CD4-positive, alpha-beta T cell treated with Interferon alpha-2 for 1 hour (primary cell): ENCODE results near the gene ZNF385B.

Experiments
- DNase-seq, 2 donors: peaks; one replicate each; pipeline ENCODE4 v3.0.0-alpha.2; 2020 to 2022

ZNF385B gene

DNA sequence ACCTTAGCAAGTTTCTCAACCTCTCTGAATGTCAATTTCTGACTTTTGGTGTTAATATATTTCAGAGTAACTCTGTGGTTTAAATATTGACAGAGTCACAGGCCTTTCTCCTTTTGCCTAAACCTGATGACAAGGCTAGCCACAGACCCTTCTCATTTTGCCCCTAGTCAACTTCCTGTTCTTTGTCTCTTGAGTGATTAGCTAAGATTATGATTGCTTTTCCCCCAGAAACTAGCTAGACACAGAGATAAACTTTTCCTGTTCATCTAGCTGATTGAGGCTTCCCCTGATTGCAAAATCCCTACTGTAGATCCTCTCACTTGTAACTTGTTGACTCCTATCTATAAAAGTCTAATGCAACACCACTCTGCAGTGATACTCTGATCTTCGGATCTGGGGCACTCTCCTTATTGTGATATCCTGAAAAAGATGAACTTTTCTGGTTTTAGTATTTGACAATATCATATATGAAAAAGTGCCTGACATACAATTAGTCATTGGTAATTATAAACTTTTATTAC, 241.4 kb downstream of the ZNF385B start:
- no peak for DNase-seq

DNA sequence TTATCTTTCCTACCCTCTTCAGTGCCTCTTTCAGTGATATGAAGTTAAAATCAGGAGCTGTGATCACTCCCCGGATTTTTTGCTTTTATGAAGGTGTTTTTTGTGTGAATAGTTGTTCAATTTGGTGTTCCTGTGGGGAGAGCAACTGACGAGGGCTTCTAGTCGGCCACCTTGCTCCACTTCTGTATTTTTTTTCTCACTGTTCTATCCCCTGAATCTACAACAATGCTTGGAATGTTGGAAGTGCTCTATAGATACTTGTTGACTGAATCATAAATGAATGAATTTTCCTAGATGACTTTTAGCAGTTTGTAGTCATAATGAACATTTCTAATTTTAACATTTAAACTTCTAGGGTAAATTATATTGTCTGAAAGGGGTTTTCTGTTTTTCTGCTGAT, 247.3 kb downstream of the ZNF385B start:
- no peak for DNase-seq

DNA sequence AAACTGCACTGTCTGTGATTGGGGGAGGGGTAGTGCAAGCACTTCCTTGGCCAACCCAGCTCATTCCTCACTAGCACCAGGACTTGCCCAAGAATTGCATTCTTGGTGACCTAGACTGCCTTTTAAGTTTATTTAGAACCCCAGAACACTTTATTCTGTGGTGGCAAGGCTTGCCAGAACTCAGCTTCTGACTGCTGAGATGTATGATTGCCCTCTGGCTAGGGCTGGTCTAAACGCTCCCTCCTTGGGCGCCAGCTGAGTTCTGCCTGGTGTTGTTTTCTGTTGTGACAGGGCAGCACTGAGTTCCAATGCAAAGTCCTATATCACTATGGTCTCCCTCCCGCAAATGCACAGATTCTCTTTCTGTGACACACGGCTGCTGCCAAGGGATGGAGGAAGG, 247.7 kb downstream of the ZNF385B start:
- DNase-seq = no peak

DNA sequence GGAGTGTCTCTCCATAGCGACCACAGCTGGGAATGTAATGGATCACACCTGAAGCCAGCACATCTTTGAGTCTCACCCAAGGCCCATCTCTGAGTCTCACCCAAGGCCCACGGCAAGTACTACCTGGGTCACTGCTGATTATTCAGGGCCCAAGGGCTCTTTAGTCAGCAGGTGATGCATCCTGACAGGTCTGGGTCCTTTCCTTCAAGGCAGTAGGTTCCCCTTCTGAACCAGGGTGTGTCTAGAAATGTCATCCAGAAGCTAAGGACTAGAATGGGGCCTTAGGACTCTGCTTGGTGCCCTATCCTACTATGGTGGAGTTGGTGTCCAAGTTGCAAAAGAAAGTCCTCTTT, 248.1 kb downstream of the ZNF385B start:
- no peak for DNase-seq

DNA sequence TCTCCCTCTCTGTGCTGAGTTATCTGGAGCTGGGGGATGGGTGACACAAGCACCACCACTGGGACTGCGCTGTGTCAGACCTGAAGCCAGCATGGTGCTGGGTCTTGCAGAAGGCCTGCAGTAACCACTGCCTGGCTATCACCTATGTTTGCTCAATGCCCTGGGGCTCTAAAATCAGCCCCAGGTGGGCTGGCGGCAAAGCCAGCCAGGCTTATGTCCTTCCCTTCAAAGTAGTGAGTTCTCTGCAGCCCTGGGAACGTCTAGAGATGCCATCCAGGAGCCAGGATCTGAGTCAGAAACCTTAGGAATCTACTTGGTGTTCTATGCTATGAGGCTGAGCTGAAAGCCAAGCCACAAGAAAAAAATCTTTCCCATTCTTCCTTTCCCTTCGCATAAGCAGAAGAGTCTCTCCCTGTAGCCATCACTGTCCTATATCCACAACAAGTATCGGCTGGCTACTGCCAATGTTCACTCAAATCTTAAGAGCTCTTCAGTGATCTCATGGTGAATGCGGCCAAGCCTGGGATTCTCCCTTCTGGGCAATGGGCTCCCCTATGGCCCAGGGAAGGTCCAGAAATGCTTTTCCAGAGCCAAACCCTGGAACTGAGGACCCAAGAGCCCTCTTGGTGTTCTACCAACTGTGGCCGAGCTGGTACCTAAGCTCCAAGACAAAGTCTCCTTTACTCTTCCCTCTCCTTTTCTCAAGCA, 248.7 kb downstream of the ZNF385B start:
- no peak for DNase-seq

GRCh38 chr2:179612108-179612507, 249.3 kb downstream of the ZNF385B start:
- DNase-seq = no peak

- DNase-seq = no peak
Observed at GRCh38 chr2:179606141-179606540, 255.3 kb downstream of the ZNF385B start.

DNA sequence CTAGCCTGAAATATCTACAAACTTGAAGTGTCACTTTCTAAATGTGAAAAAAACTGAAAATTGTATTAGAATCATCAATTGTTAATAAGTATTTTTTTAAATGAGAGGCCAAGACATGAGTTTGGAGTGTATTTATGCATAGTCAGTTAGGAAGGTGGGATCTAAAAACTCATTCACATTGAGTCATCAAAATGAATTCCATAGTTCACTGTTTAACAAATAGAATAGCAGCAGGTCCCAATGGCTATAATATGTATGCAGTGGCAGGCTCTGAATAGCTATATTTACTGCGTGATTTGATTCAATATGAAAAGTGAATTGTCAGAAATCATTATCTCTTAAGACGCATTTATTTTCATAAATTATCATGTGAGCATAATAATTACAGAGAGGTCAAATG, 256.1 kb downstream of the ZNF385B start:
- no peak for DNase-seq

DNA sequence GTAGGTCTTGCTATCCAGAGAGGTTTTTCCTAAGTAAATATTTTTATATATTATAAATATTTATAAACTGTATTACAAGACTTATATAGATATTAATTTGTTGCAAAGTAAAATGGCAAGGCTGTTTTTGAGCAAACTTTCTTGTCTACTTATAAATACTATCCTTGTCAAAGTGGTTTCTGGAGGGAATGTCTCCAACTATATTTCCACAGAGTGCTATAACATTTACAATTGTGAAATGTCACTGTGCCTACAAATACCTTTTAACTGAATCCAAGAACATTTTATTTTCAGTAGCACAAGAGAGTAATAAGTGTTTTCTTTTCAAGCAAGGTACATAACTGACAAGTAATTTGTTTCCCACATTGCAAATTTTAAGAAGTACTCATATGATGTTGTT, 256.8 kb downstream of the ZNF385B start:
- DNase-seq = no peak

DNA sequence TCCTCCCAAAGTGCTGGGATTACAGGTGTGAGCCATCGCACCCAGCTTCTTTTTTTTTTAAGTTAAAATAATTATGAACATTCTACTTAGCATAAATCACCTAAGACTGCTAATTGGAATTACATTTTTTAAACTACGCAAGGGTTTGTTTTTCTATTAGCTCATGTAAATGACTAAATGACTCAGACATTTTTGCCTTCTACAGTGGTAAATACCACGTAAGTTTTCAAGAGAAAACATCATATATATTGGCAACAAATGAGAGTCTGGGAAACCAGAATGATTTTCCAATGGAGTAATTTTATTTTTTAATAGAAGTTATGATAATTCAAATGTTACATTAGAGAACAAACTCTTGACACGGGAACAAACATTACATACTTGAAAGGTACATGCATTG, 259.0 kb downstream of the ZNF385B start:
- no peak for DNase-seq

GRCh38 chr2:179596018-179596417, 265.4 kb downstream of the ZNF385B start:
- no peak for DNase-seq

DNA sequence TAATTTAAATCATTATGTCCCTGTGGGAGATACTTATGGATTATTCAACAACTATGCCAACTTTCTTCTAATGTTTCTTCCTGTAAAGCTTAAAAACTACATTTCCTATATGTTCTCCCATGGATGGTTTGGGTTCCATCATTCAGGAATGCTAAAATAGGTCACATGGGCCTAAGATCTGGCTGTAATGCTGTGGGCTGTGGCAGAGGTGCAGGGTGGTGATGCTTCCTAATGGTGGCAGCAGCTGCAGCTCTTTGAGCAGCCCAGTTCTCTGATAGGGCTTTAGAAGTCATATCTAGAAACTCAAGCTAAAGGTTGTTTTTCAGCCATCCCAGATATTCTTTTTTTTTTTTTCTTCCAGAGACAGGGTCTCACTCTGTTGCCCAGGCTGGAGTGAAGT, 266.1 kb downstream of the ZNF385B start:
- no peak for DNase-seq

DNA sequence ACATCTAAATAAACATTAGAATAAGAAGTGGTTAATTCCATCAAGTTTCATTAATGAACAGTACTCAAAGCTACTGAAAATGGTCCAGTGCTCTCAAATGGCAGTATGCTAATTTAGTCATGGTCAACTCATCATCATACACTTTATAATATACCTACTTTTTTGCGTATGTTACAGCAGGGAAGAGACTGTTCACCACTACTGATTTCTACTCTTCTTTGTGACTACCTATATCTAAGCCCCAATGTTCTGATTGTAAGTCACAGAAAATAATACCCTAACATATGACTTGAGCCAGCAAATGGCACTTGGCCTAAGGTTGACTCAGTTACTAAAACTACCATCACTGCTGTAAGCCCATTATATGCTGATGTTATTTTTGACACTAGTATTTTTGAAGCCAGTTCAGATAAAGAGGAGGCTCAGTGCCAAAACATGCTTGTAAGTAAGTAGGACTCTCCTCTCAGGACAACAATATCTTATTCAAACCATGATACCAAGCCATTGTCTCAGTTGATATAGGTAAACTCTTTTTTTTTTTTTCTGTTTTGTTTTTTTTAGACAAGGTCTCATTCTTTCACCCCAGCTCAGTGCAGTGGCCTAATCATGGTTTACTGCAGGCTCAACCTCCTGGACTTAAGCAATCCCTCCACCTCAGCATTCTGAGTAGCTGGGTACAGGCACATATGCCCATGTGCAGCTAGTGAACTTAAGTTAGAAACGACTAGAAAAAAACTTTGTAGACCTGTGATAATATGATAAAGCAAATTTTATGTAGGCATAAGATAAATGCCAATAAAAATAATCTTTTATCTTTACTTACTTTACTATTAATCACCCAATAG, 266.9 kb downstream of the ZNF385B start:
- no peak for DNase-seq

GRCh38 chr2:179593323-179593722, 268.1 kb downstream of the ZNF385B start:
- DNase-seq = no peak

DNA sequence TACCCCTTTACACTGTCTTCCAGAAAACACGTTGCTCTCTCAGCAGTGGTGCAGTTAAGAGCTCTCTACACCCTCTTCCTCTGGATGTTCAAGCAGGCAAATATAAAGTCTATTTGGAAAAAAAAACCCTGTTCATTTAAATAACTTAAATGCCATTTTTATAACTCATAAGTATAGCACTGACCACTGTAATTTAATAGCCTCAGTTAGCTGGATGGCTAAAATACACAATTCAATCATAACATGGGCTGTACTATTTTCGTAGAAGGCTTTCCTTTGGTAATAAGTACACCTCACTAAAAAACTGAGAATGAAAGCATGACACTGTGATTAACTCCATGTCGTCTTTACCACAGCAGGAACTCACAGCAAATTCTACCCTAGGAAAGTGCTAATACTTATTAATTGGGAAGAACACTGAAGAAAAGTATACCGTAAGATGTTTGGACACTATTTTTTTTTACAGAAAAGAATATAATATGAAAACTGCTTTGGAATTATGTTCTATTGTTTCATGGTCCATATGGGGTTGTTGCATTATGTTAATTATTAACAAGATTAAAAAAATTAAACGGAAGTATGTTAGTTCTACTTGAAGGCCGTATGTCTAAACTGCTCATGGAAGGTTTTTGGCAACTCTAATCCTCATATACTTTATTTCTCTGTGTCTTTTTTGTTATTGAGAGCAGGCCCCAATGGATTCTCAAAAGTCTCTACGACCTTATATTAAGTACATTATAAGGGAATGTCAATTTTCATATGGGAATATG, 269.1 kb downstream of the ZNF385B start:
- no peak for DNase-seq

DNA sequence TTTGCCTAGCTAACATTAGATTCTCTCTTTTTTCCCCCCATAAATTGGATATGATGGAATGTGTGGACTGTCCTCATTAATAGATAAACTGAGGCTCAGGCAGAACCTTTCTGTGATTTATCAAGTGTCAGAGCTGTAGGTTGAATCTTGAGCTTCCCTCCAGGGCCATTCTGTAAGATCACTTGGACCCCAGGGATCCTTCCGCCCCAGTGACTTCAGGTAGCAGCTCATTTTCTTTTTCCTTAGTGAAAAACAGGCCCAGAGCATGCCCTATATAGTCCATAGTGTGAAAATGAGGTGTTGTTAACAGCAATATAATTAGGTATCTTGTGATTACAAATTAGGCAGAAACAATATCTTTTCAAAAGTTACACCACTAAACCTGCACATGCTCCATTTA, 269.7 kb downstream of the ZNF385B start:
- DNase-seq = no peak

DNA sequence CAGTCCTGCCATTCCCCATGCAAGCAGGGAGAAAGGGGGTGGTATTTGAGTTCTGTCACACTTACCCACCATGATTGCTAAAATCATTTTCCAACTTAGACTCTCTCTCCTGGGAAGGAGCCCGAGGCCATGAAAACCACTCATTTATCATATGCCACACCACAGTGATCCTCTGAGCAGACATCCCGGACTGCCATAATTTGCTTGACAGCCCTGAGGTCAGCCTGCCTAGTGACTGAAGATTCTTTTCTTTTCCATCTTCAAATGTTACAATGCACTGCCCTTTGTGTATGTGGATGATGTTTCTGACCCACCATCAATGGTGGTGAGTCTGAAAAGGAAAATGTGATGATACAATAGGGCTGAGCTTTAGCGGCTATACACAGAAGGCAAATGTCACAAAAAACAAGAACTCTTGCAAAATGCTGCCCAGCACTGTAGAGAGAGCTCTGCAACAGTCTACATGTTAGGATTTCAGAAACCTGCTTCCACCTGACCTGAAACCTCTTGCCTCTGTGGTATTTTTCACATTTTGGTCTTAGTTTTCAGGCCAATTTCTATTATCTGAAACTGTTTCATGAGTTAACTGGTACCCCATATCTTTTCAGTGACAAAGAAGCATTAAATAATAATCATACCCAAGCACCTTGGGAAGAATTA, 272.8 kb downstream of the ZNF385B start:
- DNase-seq = no peak

DNA sequence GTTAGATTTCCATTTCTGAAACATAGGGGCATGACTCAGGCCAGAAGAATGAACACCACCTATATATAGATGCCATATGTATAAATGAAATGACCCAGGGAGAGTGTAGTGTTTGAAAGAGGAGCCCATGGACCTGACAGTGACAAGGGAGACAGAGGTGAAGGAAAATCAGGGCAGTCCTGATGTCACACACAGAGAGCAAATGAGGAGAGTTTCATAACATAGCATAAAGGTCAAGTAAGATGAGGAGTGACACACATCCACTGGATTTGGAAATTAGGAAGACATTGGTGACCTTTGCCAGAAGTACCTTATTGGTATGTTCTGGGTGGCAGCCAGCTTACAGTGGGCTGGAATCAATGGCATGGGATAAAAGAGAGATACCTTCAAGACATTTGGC, 276.7 kb downstream of the ZNF385B start:
- DNase-seq = no peak

DNA sequence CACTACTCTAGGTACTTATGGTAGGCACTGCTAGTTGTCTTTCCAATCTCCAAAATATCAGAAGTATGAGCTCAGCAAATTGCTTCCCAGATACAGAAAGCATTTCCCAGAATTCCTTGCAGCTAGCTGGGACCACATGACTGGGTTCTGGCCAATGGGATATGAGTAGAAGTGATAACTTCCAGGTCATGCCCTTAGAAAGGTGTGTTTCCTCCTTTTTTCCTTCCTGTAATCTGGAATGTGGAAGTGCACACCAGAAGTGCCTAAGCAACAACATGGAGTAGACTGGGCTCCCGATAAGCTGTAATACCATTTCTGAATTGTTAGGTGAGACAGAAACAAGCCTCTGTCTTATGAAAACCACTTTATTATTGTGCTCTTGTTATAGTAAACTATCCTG, 279.8 kb downstream of the ZNF385B start:
- no peak for DNase-seq

GRCh38 chr2:179580378-179581146, 280.9 kb downstream of the ZNF385B start:
- DNase-seq = no peak

DNA sequence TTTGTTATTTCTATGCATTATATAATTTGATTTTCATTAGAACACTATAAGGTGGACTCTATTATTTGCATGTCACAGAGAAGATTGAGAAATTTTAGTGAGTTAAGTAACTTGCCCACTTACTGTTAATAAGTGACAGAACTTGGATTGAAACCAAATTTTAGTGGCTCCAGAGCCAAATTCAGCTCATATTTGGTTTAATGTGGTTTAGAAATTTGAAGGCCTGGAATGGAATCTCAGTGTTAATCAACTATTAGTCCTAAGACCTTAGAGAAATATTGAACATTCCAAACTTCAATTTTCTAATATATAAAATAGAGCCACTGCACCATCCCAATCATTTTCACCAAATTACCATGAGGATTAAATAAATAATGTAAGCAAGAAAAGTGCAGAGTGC, 281.6 kb downstream of the ZNF385B start:
- no peak for DNase-seq
